ENCODE results near the gene SLC24A3.
"Not testable (repeated sequence)": the region's sequence is repeated elsewhere in the genome, so short reads cannot be mapped to it uniquely, and the experiment has no call there.

The SLC24A3 gene

DNA sequence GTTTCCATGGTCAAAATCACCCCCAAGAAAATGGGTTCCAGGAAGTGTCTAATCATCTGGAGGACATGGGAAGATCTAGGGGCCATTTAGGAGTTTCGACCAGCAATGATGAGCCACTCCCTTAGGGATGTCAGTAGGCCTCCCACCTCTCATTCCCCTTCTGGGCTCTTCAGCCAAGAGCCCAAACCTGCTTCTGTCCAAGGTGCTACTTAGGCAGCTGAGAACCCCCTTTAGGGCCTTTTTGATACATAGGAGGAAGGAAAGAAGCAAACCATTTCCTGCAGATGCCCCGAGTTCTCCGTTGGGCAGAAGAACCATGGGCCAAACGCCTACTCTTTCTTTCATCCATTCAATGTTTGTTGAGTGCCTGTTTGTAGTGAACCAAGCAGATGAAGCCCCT lies 404.2 kb downstream of the SLC24A3 start:
- in situ Hi-C loops (cut with HindIII; ENCODE audit: low pct_unique_long_range_greater_than_20kb, low sequenced_read_pairs) = no loop called here
- TF ChIP-seq JUND (IDR thresholded peaks at IDR 0.05; ENCODE audit: low read depth) = no peak

DNA sequence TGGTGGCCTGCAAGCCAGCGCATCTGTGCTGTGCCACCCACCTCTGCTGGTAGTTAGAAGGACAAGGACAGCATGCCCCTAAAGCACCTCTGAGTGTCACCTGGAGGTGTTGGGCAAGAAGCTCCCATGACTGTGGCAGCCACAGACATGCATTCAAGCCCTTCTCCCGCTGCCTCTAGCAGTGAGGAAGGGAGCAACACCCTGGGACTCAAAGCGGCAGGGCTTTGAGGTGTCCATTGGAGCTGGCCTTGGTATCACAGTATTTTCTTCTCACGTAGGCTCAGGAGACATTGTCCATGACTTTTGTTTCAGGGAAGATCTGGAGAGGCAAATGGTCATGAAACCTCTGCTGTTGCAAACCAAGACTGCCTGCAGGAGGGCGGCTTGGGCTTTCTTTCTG lies 404.8 kb downstream of the SLC24A3 start:
- in situ Hi-C loops (cut with HindIII; ENCODE audit: low pct_unique_long_range_greater_than_20kb, low sequenced_read_pairs) = no loop called here
- no peak for DNase-seq (ENCODE audit: low read depth in 1 of 2, low spot score in 1 of 2)
- no peak for TF ChIP-seq JUND (IDR thresholded peaks at IDR 0.05; ENCODE audit: low read depth)

More for the DNA sequence above, 404.2 kb downstream of the SLC24A3 start:
- no peak for DNase-seq (ENCODE audit: low read depth in 1 of 2, low spot score in 1 of 2)

GRCh38 chr20:19618711-19619110 lies 406.3 kb downstream of the SLC24A3 start:
- no peak for TF ChIP-seq JUND (IDR thresholded peaks at IDR 0.05; ENCODE audit: low read depth)

DNA sequence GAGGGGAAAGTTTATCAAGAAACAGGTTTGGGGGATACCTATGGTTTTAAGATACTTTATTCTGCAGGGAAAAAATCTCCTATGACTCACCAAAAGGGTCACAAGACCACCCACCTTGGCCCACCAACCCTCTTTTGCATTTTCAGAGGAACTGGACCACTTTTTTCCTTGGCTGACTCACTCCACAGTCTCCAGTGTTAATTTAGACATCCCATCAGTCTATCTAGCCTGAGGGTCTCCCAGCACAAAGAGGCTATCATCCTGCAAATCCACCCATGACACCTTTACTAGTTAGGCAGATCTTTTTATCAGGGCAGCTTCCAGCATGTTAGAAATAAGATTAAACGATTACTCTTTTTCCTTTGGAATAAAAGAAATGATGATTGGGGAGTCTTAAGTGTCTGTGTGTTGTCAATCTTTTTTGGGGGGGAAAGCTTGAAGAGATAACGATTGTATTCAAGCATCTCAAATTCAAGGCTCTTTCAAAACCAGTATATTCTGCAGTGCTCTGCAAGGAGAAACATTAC lies 407.5 kb downstream of the SLC24A3 start:
- in situ Hi-C loops (cut with HindIII; ENCODE audit: low pct_unique_long_range_greater_than_20kb, low sequenced_read_pairs) = no loop called here
- TF ChIP-seq JUND (IDR thresholded peaks at IDR 0.05; ENCODE audit: low read depth) = no peak
- DNase-seq (ENCODE audit: low read depth in 1 of 2, low spot score in 1 of 2) = no peak

More at GRCh38 chr20:19618711-19619110, 406.3 kb downstream of the SLC24A3 start:
- in situ Hi-C loops (cut with HindIII; ENCODE audit: low pct_unique_long_range_greater_than_20kb, low sequenced_read_pairs) = no loop called here
- no peak for DNase-seq (ENCODE audit: low read depth in 1 of 2, low spot score in 1 of 2)

- DNase-seq (ENCODE audit: low read depth in 1 of 2, low spot score in 1 of 2) = no peak
- no peak for TF ChIP-seq JUND (IDR thresholded peaks at IDR 0.05; ENCODE audit: low read depth)
- in situ Hi-C loops (cut with HindIII; ENCODE audit: low pct_unique_long_range_greater_than_20kb, low sequenced_read_pairs) = no loop called here
Measured at GRCh38 chr20:19620446-19620845, 408.0 kb downstream of the SLC24A3 start.

DNA sequence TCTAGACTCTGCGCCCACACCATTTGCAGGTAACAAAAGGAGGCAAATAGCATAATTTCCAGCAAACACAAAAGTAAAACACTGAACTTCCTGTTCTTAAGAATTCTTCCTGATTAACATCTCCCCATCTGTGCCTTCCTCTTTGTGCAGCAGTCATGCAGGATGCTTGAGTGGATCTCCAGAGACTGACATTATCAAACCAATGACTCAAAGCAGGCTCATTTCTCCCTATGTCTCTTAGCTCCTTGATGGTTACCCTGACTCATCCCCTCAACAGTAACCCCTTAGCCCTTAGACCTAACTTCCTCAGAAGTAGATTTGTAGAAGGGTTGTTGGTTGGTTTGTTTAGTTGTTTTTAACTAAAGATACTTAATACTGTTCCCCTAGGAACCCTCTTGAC lies 408.6 kb downstream of the SLC24A3 start:
- TF ChIP-seq JUND (IDR thresholded peaks at IDR 0.05; ENCODE audit: low read depth) = no peak
- no peak for DNase-seq (ENCODE audit: low read depth in 1 of 2, low spot score in 1 of 2)
- in situ Hi-C loops (cut with HindIII; ENCODE audit: low pct_unique_long_range_greater_than_20kb, low sequenced_read_pairs) = no loop called here

DNA sequence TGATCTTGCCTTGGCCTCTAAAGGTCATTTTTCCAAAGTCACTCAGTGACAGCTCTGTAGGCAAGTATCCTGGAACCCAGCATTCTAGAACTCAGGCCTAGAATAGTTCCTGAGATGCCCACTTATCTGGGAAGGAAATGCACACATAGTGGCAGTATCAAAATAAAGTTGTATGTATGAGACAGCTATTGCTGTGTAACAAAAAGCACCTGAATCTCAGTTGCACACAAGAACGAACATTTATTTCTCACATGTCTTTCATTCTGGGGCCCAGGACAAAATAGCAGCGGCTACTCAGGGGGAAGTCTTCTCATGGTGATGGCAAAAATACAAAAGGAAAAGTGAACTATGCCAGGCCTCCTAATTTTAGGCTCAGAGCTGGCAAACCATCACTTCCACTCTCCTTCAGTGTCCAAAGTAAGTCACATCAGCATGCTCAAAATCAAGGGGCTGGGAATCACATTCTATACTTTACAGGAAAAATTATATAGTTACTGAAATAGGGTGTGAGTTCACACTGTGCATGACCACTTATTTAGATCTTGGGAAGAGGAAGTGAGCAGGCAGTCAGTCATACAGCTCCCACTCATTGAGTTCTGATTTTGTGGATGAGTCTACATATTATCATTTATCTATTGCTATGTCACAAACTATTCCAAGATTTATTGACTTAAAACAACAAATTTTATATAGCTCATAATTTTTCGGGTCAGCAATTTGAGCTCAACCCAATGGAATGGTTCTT lies 412.0 kb downstream of the SLC24A3 start:
- in situ Hi-C loops (cut with HindIII; ENCODE audit: low pct_unique_long_range_greater_than_20kb, low sequenced_read_pairs) = no loop called here
- no peak for DNase-seq (ENCODE audit: low read depth in 1 of 2, low spot score in 1 of 2)
- no peak for TF ChIP-seq JUND (IDR thresholded peaks at IDR 0.05; ENCODE audit: low read depth)

GRCh38 chr20:19625426-19625825 lies 413.0 kb downstream of the SLC24A3 start:
- DNase-seq (ENCODE audit: low read depth in 1 of 2, low spot score in 1 of 2) = no peak
- no peak for TF ChIP-seq JUND (IDR thresholded peaks at IDR 0.05; ENCODE audit: low read depth)
- in situ Hi-C loops (cut with HindIII; ENCODE audit: low pct_unique_long_range_greater_than_20kb, low sequenced_read_pairs) = no loop called here

GRCh38 chr20:19626896-19627295 lies 414.5 kb downstream of the SLC24A3 start:
- DNase-seq (ENCODE audit: low read depth in 1 of 2, low spot score in 1 of 2) = no peak
- no peak for TF ChIP-seq JUND (IDR thresholded peaks at IDR 0.05; ENCODE audit: low read depth)

DNA sequence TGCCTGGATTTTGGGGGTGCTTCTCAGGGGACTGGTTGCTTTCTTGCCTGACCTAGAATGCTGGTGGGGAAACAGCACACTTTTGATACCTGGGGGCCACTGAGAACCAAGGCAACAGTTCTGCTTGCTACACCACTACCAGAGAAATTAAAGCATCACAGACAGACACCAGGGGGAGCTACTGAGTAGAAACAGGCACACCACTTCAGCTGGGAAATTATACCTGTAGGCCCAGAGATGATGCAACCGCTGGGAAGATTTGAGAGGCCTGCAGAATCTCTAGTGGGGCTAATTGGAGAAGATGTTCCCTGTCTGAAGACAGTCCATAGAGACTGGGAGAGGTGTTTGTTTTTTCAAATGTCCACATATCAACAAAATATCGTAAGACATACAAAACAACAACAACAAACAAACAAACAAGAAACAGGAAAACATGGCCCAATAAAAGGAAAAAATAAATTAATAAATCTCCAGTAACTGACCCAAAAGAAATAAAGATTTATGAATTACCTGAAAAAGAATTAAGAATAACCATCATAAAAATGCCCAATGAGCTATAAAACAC lies 416.2 kb downstream of the SLC24A3 start:
- peak; percentile 48 to 86 for DNase-seq (ENCODE audit: low read depth in 1 of 2, low spot score in 1 of 2)
- no peak for TF ChIP-seq JUND (IDR thresholded peaks at IDR 0.05; ENCODE audit: low read depth)
- in situ Hi-C loops (cut with HindIII; ENCODE audit: low pct_unique_long_range_greater_than_20kb, low sequenced_read_pairs) = no loop called here

More at GRCh38 chr20:19626896-19627295, 414.5 kb downstream of the SLC24A3 start:
- in situ Hi-C loops (cut with HindIII; ENCODE audit: low pct_unique_long_range_greater_than_20kb, low sequenced_read_pairs) = no loop called here

DNA sequence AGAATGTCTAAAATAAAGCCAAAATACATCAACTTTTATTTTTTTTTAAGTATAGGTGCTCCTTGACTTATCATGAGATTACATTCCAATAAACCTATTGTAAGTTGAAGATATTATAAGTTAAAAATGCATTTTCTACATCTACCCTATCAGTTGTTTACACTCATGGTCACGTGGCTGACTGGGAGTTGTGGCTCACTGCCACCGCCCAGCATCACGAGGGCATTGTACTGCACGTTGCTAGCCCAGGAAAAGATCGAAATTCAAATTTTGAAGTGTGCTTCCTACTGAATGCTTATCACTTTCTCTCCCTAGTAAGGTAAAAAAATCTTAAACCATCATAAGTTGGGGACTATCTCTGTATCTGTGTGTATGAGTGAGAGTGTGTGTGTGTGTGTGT lies 419.0 kb downstream of the SLC24A3 start:
- in situ Hi-C loops (cut with HindIII; ENCODE audit: low pct_unique_long_range_greater_than_20kb, low sequenced_read_pairs) = no loop called here
- DNase-seq (ENCODE audit: low read depth in 1 of 2, low spot score in 1 of 2) = no peak
- no peak for TF ChIP-seq JUND (IDR thresholded peaks at IDR 0.05; ENCODE audit: low read depth)

DNA sequence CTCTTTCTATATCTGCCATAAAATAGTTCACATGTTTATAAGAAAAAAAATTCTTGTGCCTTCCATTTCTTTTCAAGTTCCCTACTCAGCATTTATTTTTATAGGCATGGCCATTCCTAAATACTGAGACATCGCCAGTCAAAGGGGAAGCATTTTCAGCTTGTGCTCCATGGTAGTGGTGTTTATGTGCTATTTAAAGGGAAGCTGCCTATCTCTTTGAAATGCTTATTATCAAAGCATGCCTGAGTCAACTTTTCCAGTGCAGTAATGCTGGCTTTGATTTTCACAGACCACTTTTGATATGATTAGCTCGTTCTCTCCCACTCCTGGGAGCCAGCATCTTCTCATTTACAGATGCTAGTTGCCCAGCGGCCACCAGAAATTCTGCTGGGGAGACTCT lies 421.5 kb downstream of the SLC24A3 start:
- in situ Hi-C loops (cut with HindIII; ENCODE audit: low pct_unique_long_range_greater_than_20kb, low sequenced_read_pairs) = no loop called here
- no peak for TF ChIP-seq JUND (IDR thresholded peaks at IDR 0.05; ENCODE audit: low read depth)
- DNase-seq (ENCODE audit: low read depth in 1 of 2, low spot score in 1 of 2) = no peak

DNA sequence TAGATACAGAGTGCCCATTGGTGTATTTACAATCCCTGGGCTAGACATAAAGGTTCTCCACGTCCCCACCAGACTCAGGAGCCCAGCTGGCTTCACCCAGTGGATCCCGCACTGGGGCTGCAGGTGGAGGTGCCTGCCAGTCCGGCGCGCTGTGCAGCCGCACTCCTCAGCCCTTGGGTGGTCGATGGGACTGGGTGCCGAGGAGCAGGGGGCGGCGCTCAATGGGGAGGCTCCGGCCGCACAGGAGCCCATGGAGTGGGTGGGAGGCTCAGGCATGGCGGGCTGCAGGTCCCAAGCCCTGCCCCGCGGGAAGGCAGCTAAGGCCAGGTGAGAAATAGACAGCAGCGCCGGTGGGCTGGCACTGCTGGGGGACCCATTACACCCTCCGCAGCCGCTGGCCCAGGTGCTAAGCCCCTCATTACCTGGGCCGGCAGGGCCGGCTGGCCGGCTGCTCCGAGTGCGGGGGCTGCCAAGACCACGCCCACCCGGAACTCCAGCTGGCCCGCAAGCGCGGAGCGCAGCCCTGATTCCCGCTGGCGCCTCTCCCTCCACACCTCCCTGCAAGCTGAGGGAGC lies 427.1 kb downstream of the SLC24A3 start:
- in situ Hi-C loops (cut with HindIII; ENCODE audit: low pct_unique_long_range_greater_than_20kb, low sequenced_read_pairs); DNase-seq (ENCODE audit: low read depth in 1 of 2, low spot score in 1 of 2): not testable (repeated sequence)
